ENCODE measurements around the gene NOC2L.

DNA sequence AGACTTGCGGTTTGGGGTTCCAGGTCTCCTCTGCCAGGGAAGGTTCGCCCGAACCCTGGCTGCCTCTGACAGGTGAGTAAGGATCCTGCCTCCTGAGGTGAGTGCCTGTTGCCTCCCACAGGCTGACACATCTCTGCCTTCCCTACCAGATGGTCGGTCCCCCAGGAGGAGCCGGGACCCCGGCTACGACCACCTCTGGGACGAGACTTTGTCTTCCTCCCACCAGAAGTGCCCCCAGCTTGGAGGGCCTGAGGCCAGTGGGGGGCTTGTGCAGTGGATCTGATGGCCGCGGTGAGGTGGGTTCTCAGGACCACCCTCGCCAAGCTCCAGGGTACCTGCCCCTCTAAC lies 15.2 kb upstream of the NOC2L start:
- TF ChIP-seq POLR2AphosphoS5 (IDR thresholded peaks at IDR 0.05) = no peak
- TF ChIP-seq POLR2A (IDR thresholded peaks at IDR 0.05) = no peak
- TF ChIP-seq, protein P1, sequence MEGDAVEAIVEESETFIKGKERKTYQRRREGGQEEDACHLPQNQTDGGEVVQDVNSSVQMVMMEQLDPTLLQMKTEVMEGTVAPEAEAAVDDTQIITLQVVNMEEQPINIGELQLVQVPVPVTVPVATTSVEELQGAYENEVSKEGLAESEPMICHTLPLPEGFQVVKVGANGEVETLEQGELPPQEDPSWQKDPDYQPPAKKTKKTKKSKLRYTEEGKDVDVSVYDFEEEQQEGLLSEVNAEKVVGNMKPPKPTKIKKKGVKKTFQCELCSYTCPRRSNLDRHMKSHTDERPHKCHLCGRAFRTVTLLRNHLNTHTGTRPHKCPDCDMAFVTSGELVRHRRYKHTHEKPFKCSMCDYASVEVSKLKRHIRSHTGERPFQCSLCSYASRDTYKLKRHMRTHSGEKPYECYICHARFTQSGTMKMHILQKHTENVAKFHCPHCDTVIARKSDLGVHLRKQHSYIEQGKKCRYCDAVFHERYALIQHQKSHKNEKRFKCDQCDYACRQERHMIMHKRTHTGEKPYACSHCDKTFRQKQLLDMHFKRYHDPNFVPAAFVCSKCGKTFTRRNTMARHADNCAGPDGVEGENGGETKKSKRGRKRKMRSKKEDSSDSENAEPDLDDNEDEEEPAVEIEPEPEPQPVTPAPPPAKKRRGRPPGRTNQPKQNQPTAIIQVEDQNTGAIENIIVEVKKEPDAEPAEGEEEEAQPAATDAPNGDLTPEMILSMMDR (IDR thresholded peaks at IDR 0.05 in 8 of 11, conservative IDR thresholded peaks at IDR 0.05 in 3 of 11) = no peak

Measured in spleen (tissue), 7 donors.